ENCODE results near the gene PNPLA3.

PNPLA3 gene

GRCh38 chr22:43994006-43994405, 70.4 kb downstream of the PNPLA3 start:
- no peak for DNase-seq

- DNase-seq: no peak
Observed at GRCh38 chr22:43994416-43994815, 70.8 kb downstream of the PNPLA3 start.

GRCh38 chr22:43995057-43995685, 71.6 kb downstream of the PNPLA3 start:
- no peak for DNase-seq

GRCh38 chr22:43995798-43996169, 72.2 kb downstream of the PNPLA3 start:
- DNase-seq: no peak

GRCh38 chr22:43996170-43996980, 72.8 kb downstream of the PNPLA3 start:
- peak in 4 of 14 donors; percentile 12 to 30 (median 16) for DNase-seq

- no peak for DNase-seq
Observed at GRCh38 chr22:43996981-43997265, 73.3 kb downstream of the PNPLA3 start.

All from C1 segment of cervical spinal cord (tissue), 14 donors.